Testis (tissue), 2 donors: ENCODE data around the gene LANCL1.
"Not testable (repeated sequence)": the region's sequence is repeated elsewhere in the genome, so short reads cannot be mapped to it uniquely, and the experiment has no call there.

Source experiments
- CTCF ChIP-seq, 3 experiments: fragments of 450-650 bp in 2 of 3; fragments of 200-600 bp in 1 of 3; sonication (generic) in 1 of 3; IDR thresholded peaks; one replicate each; pipeline ENCODE4 v1.5.1; 2016 to 2019; ENCODE audit warnings: antibody characterized with exemption in 3 of 3, mild to moderate bottlenecking in 2 of 3, moderate library complexity in 1 of 3
- POLR2A ChIP-seq: fragments of 450-650 bp; IDR thresholded peaks from one replicate; pipeline ENCODE4 v1.6.1; 2017; ENCODE audit warnings: antibody characterized with exemption, mild to moderate bottlenecking, moderate library complexity

GRCh38 chr2:210427309-210427708, 49.2 kb downstream of the LANCL1 start:
- TF ChIP-seq CTCF (IDR thresholded peaks at IDR 0.05); POLR2A: not testable (repeated sequence)
